PFSK-1 (cell line): ENCODE measurements around the gene RELT.

Source experiments
- POLR2AphosphoS5 ChIP-seq: IDR thresholded peaks from 2 replicates; pipeline ENCODE4 v1.6.1; 2012; ENCODE audit warnings: low read depth, mild to moderate bottlenecking, control low read depth, low read length, moderate library complexity
- REST ChIP-seq, 2 experiments: IDR thresholded peaks; 2 replicates each; pipeline versions ENCODE4 v1.6.1 to v1.8.0; 2011 to 2012; ENCODE audit warnings: low read depth in 2 of 2, low read length in 2 of 2, control low read depth in 1 of 2, inconsistent platforms in 1 of 2, mild to moderate bottlenecking in 1 of 2, moderate library complexity in 1 of 2; ENCODE audit not compliant: insufficient read depth in 1 of 2
- SIN3A ChIP-seq: IDR thresholded peaks from 2 replicates; pipeline ENCODE4 v1.6.1; 2012; ENCODE audit warnings: mild to moderate bottlenecking, low read length, moderate library complexity, borderline replicate concordance; ENCODE audit not compliant: insufficient read depth

GRCh38 chr11:73396985-73397384 is 20.8 kb downstream of the RELT start:
- TF ChIP-seq SIN3A (no peak), POLR2AphosphoS5 (no peak), REST (IDR thresholded peaks at IDR 0.05; ENCODE audit: insufficient read depth in 1 of 2, low read depth in 2 of 2, low read length in 2 of 2) (no peak)
